ENCODE data around the gene N4BP3.

DNA sequence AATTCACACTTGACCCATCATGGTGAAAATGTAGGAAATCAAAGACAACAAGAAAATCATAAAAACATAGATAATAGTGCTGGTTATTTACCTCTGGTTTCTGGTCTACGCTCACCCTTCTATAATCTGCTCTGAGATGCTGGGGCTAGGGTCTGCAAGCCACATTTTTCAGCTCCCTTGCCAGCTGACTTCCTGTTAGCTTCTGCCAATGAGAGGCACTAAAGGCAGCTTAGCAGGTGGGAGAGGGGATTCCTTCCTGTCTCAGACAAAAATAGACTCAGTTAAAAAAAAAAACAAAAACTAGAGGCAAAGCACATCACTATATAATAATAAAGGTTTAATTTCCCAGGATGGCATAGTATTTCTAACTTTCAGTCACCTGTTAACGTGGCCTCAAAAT, 20.2 kb upstream of the N4BP3 start:
- TF ChIP-seq, protein P1, sequence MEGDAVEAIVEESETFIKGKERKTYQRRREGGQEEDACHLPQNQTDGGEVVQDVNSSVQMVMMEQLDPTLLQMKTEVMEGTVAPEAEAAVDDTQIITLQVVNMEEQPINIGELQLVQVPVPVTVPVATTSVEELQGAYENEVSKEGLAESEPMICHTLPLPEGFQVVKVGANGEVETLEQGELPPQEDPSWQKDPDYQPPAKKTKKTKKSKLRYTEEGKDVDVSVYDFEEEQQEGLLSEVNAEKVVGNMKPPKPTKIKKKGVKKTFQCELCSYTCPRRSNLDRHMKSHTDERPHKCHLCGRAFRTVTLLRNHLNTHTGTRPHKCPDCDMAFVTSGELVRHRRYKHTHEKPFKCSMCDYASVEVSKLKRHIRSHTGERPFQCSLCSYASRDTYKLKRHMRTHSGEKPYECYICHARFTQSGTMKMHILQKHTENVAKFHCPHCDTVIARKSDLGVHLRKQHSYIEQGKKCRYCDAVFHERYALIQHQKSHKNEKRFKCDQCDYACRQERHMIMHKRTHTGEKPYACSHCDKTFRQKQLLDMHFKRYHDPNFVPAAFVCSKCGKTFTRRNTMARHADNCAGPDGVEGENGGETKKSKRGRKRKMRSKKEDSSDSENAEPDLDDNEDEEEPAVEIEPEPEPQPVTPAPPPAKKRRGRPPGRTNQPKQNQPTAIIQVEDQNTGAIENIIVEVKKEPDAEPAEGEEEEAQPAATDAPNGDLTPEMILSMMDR (IDR thresholded peaks at IDR 0.05; ENCODE audit: borderline replicate concordance, extremely low read depth, low read length, poor library complexity, severe bottlenecking), result no peak
- TF ChIP-seq EZH2 (IDR thresholded peaks at IDR 0.05; ENCODE audit: borderline replicate concordance, low read depth, low read length, severe bottlenecking), result no peak

All from DND-41 (cell line).